DOHH2 (cell line): ENCODE results near the gene SLC35G1.

ENCODE experiments used
- H3F3A ChIP-seq: fragments of 200-600 bp; sonication (generic), shearing (Covaris generic); 2 replicates; pipeline ENCODE4 v1.6.0; 2016; ENCODE audit warnings: antibody characterized with exemption, mild to moderate bottlenecking; ENCODE audit not compliant: control insufficient read depth, insufficient read depth
- H3K27ac ChIP-seq: fragments of 200-600 bp; sonication (generic); 2 replicates; pipeline ENCODE4 v1.5.1; 2014; ENCODE audit warnings: low read depth, mild to moderate bottlenecking, low read length, moderate library complexity
- H3K27me3 ChIP-seq: fragments of 200-600 bp; sonication (generic); 2 replicates; pipeline ENCODE4 v1.6.1; 2014; ENCODE audit warnings: mild to moderate bottlenecking, low read length, mixed read lengths; ENCODE audit not compliant: control insufficient read depth
- H3K36me3 ChIP-seq: fragments of 200-600 bp; sonication (generic); 2 replicates; pipeline ENCODE4 v1.6.1; 2014; ENCODE audit warnings: mild to moderate bottlenecking, low read length, moderate library complexity, mixed read lengths; ENCODE audit not compliant: control insufficient read depth
- H3K4me1 ChIP-seq: fragments of 200-600 bp; sonication (generic); 2 replicates; pipeline ENCODE4 v1.6.1; 2014; ENCODE audit warnings: mild to moderate bottlenecking, low read length, mixed read lengths; ENCODE audit not compliant: control insufficient read depth
- H3K4me2 ChIP-seq: fragments of 200-600 bp; sonication (generic); 2 replicates; pipeline ENCODE4 v1.6.0; 2014; ENCODE audit warnings: mild to moderate bottlenecking, low read length, moderate library complexity
- H3K4me3 ChIP-seq: fragments of 200-600 bp; sonication (generic); 2 replicates; pipeline ENCODE4 v1.5.1; 2014; ENCODE audit warnings: mild to moderate bottlenecking, low read length, mixed read lengths
- H3K79me2 ChIP-seq: fragments of 200-600 bp; sonication (generic); 2 replicates; pipeline ENCODE4 v1.6.1; 2014; ENCODE audit warnings: mild to moderate bottlenecking, low read length, mixed read lengths; ENCODE audit not compliant: control insufficient read depth
- H3K9me2 ChIP-seq: fragments of 200-600 bp; sonication (generic); replicated peaks from 2 replicates; pipeline ENCODE4 v1.6.1; 2014; ENCODE audit warnings: mild to moderate bottlenecking, low read length, mixed read lengths; ENCODE audit not compliant: control insufficient read depth
- H3K9me3 ChIP-seq: fragments of 200-600 bp; sonication (generic); 2 replicates; pipeline ENCODE4 v1.6.1; 2014; ENCODE audit warnings: antibody characterized with exemption, low read length, mixed read lengths; ENCODE audit not compliant: control insufficient read depth, insufficient read depth
- H4K20me1 ChIP-seq: fragments of 200-600 bp; sonication (generic); 2 replicates; pipeline ENCODE4 v1.6.0; 2014; ENCODE audit warnings: low read depth, mild to moderate bottlenecking, antibody characterized with exemption, low read length, moderate library complexity; ENCODE audit not compliant: control insufficient read depth, insufficient read depth
- CTCF ChIP-seq: fragments of 200-600 bp; sonication (generic); IDR thresholded peaks from one replicate; pipeline ENCODE4 v1.5.1; 2014; ENCODE audit warnings: antibody characterized with exemption, mild to moderate bottlenecking, low read depth, low read length; ENCODE audit not compliant: poor library complexity, severe bottlenecking
- EZH2phosphoT487 ChIP-seq: fragments of 200-600 bp; sonication (generic); IDR thresholded peaks from 2 replicates; pipeline ENCODE4 v1.6.1; 2017; ENCODE audit warnings: borderline replicate concordance, mild to moderate bottlenecking, antibody characterized with exemption, low read length, moderate library complexity, mixed read lengths

Gene SLC35G1

GRCh38 chr10:93893646-93894515 lies at the start of gene SLC35G1:
SLC35G1 (plus strand) TSS chr10:93893978; CDS start chr10:93894034, 56 bp downstream.
- no peaks in the 10 kb centered on the region for H3F3A ChIP-seq
- TF ChIP-seq EZH2phosphoT487 (no peak), CTCF (no peak)
- 0 out of 2 replicates have a peak, but pooled peaks cover 2% of the 10 kb centered on the region for H3K27me3 ChIP-seq
- H3K36me3 ChIP-seq: no peaks in the 10 kb centered on the region; the same call in 1 of the 2 replicates
- H3K4me3 ChIP-seq: peak within 1 kb of the TSS; percentile 88
- no peaks in the 10 kb centered on the region for H3K9me3 ChIP-seq
- H3K4me2 ChIP-seq: peak within 1 kb of the TSS; percentile 90
- H3K79me2 ChIP-seq: peaks cover 14% of the 10 kb centered on the region
- no peaks in the 10 kb centered on the region for H3K9me2 ChIP-seq
- peaks cover 24% of the 10 kb centered on the region for H3K4me1 ChIP-seq
- H4K20me1 ChIP-seq: no peaks in the 10 kb centered on the region
- no peak within 1 kb of the TSS for H3K27ac ChIP-seq

- no peak overlapping the region for H3K4me3 ChIP-seq
- no peaks in the 10 kb centered on the region for H4K20me1 ChIP-seq
- no peaks in the 10 kb centered on the region for H3K4me1 ChIP-seq
- H3K9me3 ChIP-seq: no peaks in the 10 kb centered on the region
- H3K79me2 ChIP-seq: no peaks in the 10 kb centered on the region
- H3K27me3 ChIP-seq: peaks cover 16% of the 10 kb centered on the region
- H3F3A ChIP-seq: no peaks in the 10 kb centered on the region
- H3K4me2 ChIP-seq: no peak overlapping the region
- H3K9me2 ChIP-seq: no peaks in the 10 kb centered on the region
- no peak overlapping the region for H3K27ac ChIP-seq
- no peaks in the 10 kb centered on the region for H3K36me3 ChIP-seq
- TF ChIP-seq CTCF (no peak), EZH2phosphoT487 (no peak)
Observed at GRCh38 chr10:93844979-93845626, 48.7 kb upstream of the SLC35G1 start.

- Histone ChIP-seq H3K36me3 (no peaks in the 10 kb centered on the region), H3K4me2 (no peak overlapping the region), H3K27ac (no peak overlapping the region), H3F3A (no peaks in the 10 kb centered on the region), H3K9me3 (no peaks in the 10 kb centered on the region), H3K4me3 (no peak overlapping the region), H3K79me2 (no peaks in the 10 kb centered on the region), H3K9me2 (no peaks in the 10 kb centered on the region), H4K20me1 (no peaks in the 10 kb centered on the region), H3K4me1 (no peaks in the 10 kb centered on the region), H3K27me3 (peaks cover 11% of the 10 kb centered on the region; the same call in 1 of the 2 replicates)
- TF ChIP-seq EZH2phosphoT487 (no peak), CTCF (no peak)
Observed at GRCh38 chr10:93849593-93849992, 44.2 kb upstream of the SLC35G1 start.
